Measurements from ENCODE around the gene CNOT10.

DNA sequence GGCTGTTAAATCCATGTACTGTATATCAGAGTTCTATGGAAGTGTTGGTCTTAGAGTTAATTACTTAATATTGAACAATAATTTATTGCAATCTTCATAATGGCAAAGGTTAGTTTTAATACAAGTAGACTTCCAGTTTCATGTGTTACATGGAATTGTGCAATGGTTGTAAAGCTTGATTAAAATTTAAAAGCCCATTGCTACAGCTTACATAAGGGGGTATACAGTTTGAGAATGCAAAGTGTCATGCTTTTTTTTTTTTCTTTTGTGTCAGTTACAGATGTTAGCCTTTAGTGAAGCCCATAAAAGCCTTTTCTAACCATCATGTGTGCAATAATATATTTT is 22.0 kb downstream of the CNOT10 start:
- TF ChIP-seq, protein P1, sequence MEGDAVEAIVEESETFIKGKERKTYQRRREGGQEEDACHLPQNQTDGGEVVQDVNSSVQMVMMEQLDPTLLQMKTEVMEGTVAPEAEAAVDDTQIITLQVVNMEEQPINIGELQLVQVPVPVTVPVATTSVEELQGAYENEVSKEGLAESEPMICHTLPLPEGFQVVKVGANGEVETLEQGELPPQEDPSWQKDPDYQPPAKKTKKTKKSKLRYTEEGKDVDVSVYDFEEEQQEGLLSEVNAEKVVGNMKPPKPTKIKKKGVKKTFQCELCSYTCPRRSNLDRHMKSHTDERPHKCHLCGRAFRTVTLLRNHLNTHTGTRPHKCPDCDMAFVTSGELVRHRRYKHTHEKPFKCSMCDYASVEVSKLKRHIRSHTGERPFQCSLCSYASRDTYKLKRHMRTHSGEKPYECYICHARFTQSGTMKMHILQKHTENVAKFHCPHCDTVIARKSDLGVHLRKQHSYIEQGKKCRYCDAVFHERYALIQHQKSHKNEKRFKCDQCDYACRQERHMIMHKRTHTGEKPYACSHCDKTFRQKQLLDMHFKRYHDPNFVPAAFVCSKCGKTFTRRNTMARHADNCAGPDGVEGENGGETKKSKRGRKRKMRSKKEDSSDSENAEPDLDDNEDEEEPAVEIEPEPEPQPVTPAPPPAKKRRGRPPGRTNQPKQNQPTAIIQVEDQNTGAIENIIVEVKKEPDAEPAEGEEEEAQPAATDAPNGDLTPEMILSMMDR (optimal IDR thresholded peaks at IDR 0.05 in 1 of 3, IDR thresholded peaks at IDR 0.05 in 1 of 3, conservative IDR thresholded peaks at IDR 0.05 in 1 of 3; ENCODE audit: extremely low read depth in 1 of 3, insufficient read depth in 2 of 3, low read length in 3 of 3), result no peak
- no peak for TF ChIP-seq EZH2 (IDR thresholded peaks at IDR 0.05; ENCODE audit: low read length)

Measured in keratinocyte (primary cell).